CD4-positive, alpha-beta T cell treated with Interleukin-4 for 1 hour (primary cell): ENCODE data around the gene STK32C.
A peak's percentile ranks its signal among the peaks of the same experiment; 100 is the strongest.

Experiments
- DNase-seq, 2 donors: peaks; one replicate each; pipeline ENCODE4 v3.0.0-alpha.2; 2020 to 2022

Gene STK32C

GRCh38 chr10:132264306-132264950 lies 43.3 kb downstream of the STK32C start:
- DNase-seq = no peak

- no peak for DNase-seq
Measured at GRCh38 chr10:132263866-132264265, 43.9 kb downstream of the STK32C start.

GRCh38 chr10:132259702-132260482 lies 47.9 kb downstream of the STK32C start:
- DNase-seq = no peak

- DNase-seq = no peak
Measured at GRCh38 chr10:132258423-132258822, 49.3 kb downstream of the STK32C start.

- DNase-seq = no peak
Measured at GRCh38 chr10:132257907-132258306, 49.8 kb downstream of the STK32C start.

GRCh38 chr10:132257271-132257670 lies 50.5 kb downstream of the STK32C start:
- peak; percentile 15 to 23 for DNase-seq

- no peak for DNase-seq
Measured at GRCh38 chr10:132256866-132257265, 50.9 kb downstream of the STK32C start.

GRCh38 chr10:132255489-132256344 lies 52.0 kb downstream of the STK32C start:
- DNase-seq = peak in 1 of 2 donors; percentile 34

GRCh38 chr10:132254841-132255240 lies 52.9 kb downstream of the STK32C start:
- no peak for DNase-seq

- no peak for DNase-seq
Measured at GRCh38 chr10:132253092-132253687, 54.6 kb downstream of the STK32C start.

- DNase-seq = no peak
Measured at GRCh38 chr10:132252412-132252811, 55.3 kb downstream of the STK32C start.

- no peak for DNase-seq
Measured at GRCh38 chr10:132251928-132252327, 55.8 kb downstream of the STK32C start.

- no peak for DNase-seq
Measured at GRCh38 chr10:132250481-132251475, 57.0 kb downstream of the STK32C start.

GRCh38 chr10:132249824-132250375 lies 57.9 kb downstream of the STK32C start:
- DNase-seq = no peak

GRCh38 chr10:132249226-132249724 lies 58.5 kb downstream of the STK32C start:
- DNase-seq = no peak

- DNase-seq = peak; percentile 43 to 55
Measured at GRCh38 chr10:132248455-132249225, 59.1 kb downstream of the STK32C start.

GRCh38 chr10:132247943-132248342 lies 59.8 kb downstream of the STK32C start:
- DNase-seq = no peak

GRCh38 chr10:132246296-132246695 lies 61.5 kb downstream of the STK32C start:
- DNase-seq = no peak

- no peak for DNase-seq
Measured at GRCh38 chr10:132245056-132245455, 62.7 kb downstream of the STK32C start.

- no peak for DNase-seq
Measured at GRCh38 chr10:132243626-132244025, 64.1 kb downstream of the STK32C start.
